Esophagus muscularis mucosa (tissue), 4 donors: ENCODE measurements around the gene STKLD1.

Experiments
- CTCF ChIP-seq, 3 experiments: fragments of 200-600 bp in 2 of 3; fragments of 450-650 bp in 1 of 3; sonication (generic) in 2 of 3; IDR thresholded peaks; one replicate each; pipeline ENCODE4 v1.5.1; 2017 to 2019; ENCODE audit warnings: antibody characterized with exemption in 3 of 3, mild to moderate bottlenecking in 2 of 3, moderate library complexity in 1 of 3
- EP300 ChIP-seq: sonication (generic); formaldehyde crosslinking; IDR thresholded peaks from one replicate; pipeline ENCODE4 v1.6.1; 2017; ENCODE audit warnings: antibody characterized with exemption
- POLR2A ChIP-seq: fragments of 450-650 bp; IDR thresholded peaks from one replicate; pipeline ENCODE4 v1.6.1; 2017; ENCODE audit warnings: antibody characterized with exemption, moderate library complexity, mild to moderate bottlenecking, low read depth
- POLR2AphosphoS5 ChIP-seq, 2 donors: sonication (generic); formaldehyde crosslinking; IDR thresholded peaks; one replicate each; pipeline ENCODE4 v1.6.1; 2017; ENCODE audit warnings: antibody characterized with exemption in 2 of 2

GRCh38 chr9:133400292-133400691 lies 24.1 kb downstream of the STKLD1 start:
- TF ChIP-seq POLR2A (no peak), CTCF (IDR thresholded peaks at IDR 0.05) (no peak), EP300 (no peak), POLR2AphosphoS5 (IDR thresholded peaks at IDR 0.05) (no peak)
